H1 (cell line): ENCODE measurements around the gene OSBPL5. TPM values are rescaled to one million over a fixed set of nuclear protein-coding genes. Genes with fewer than 3 reads are reported as not detected.

Source experiments
- CTCF ChIA-PET: fragments of 300-600 bp; sonication (Branson Sonifier 250); formaldehyde crosslinking; loops from one replicate; lab custom pipeline; 2021; ENCODE audit not compliant: partially characterized antibody; lab: Charles Lee
- POLR2A ChIA-PET: fragments of 300-600 bp; sonication (Branson Sonifier 250); formaldehyde crosslinking; loops from one replicate; lab custom pipeline; 2021; ENCODE audit warnings: inconsistent platforms; ENCODE audit not compliant: partially characterized antibody; lab: Charles Lee
- DNase-seq, 2 experiments: peaks; one replicate each; pipeline versions ENCODE4 v3.0.0 to v3.0.0-alpha.2; 2010 to 2022; ENCODE audit warnings: low spot score in 2 of 2, low read depth in 1 of 2, mixed read lengths in 1 of 2
- FAIRE-seq: peaks from 2 replicates; lab custom pipeline; 2011; peaks lifted over from hg19 to GRCh38; lab: Jason Lieb, UNC
- H2AFZ ChIP-seq: 2 replicates; pipeline ENCODE4 v1.8.1; 2012; ENCODE audit warnings: low read length, inconsistent platforms
- H2AK5ac ChIP-seq: 2 replicates; pipeline ENCODE4 v1.6.1; 2013; ENCODE audit warnings: low read depth, low read length
- H2BK120ac ChIP-seq: replicated peaks from 2 replicates; pipeline ENCODE3; 2013; ENCODE audit warnings: low read depth, low read length, inconsistent platforms
- H2BK12ac ChIP-seq: 2 replicates; pipeline ENCODE4 v1.6.1; 2013; ENCODE audit warnings: low read depth, low read length
- H2BK15ac ChIP-seq: 2 replicates; pipeline ENCODE4 v1.6.1; 2013; ENCODE audit warnings: low read length
- H2BK20ac ChIP-seq: 2 replicates; pipeline ENCODE4 v1.6.1; 2013; ENCODE audit warnings: low read length
- H2BK5ac ChIP-seq: 2 replicates; pipeline ENCODE4 v1.6.1; 2013; ENCODE audit warnings: low read depth, low read length
- H3K14ac ChIP-seq: 2 replicates; pipeline ENCODE4 v1.6.1; 2013; ENCODE audit warnings: inconsistent platforms; ENCODE audit not compliant: insufficient read length
- H3K18ac ChIP-seq: 2 replicates; pipeline ENCODE4 v1.6.1; 2013; ENCODE audit warnings: low read length; ENCODE audit errors: extremely low read depth
- H3K23ac ChIP-seq: 2 replicates; pipeline ENCODE4 v1.6.1; 2013; ENCODE audit warnings: inconsistent platforms; ENCODE audit not compliant: insufficient read length
- H3K23me2 ChIP-seq: 2 replicates; pipeline ENCODE4 v1.6.1; 2013; ENCODE audit warnings: low read depth, low read length
- H3K27ac ChIP-seq: 2 replicates; pipeline ENCODE4 v1.6.1; 2011; ENCODE audit warnings: low read depth, low read length, inconsistent platforms
- H3K27me3 ChIP-seq, 4 experiments: replicated peaks in 1 of 4; 1 replicate in 1 of 4; 2 replicates in 3 of 4; pipeline versions ENCODE4 v1.6.1 to v1.8.1; 2011 to 2013; ENCODE audit warnings: low read length in 3 of 4, mild to moderate bottlenecking in 3 of 4, inconsistent platforms in 2 of 4, mixed read lengths in 2 of 4, moderate library complexity in 1 of 4; ENCODE audit not compliant: control insufficient read depth in 3 of 4, insufficient read depth in 3 of 4; ENCODE audit errors: extremely low read depth in 1 of 4
- H3K36me3 ChIP-seq, 4 experiments: 2 replicates each; pipeline versions ENCODE4 v1.6.1 to v1.8.1; 2011 to 2013; ENCODE audit warnings: mild to moderate bottlenecking in 4 of 4, low read length in 3 of 4, moderate library complexity in 2 of 4, control low read depth in 1 of 4, inconsistent platforms in 1 of 4; ENCODE audit not compliant: insufficient read depth in 4 of 4, control insufficient read depth in 2 of 4
- H3K4ac ChIP-seq: replicated peaks from 2 replicates; pipeline ENCODE3; 2013; ENCODE audit warnings: low read length, low read depth, mixed read lengths, inconsistent platforms; ENCODE audit not compliant: insufficient read length
- H3K4me1 ChIP-seq, 4 experiments: replicated peaks in 1 of 4; 1 replicate in 1 of 4; 2 replicates in 3 of 4; pipeline versions ENCODE4 v1.6.1 to v1.8.1; 2011 to 2013; ENCODE audit warnings: low read length in 3 of 4, inconsistent platforms in 2 of 4, mixed read lengths in 1 of 4; ENCODE audit not compliant: insufficient read depth in 4 of 4, control insufficient read depth in 3 of 4
- H3K4me2 ChIP-seq, 2 experiments: 2 replicates each; pipeline versions ENCODE4 v1.6.1 to v1.8.1; 2011 to 2013; ENCODE audit warnings: low read depth in 2 of 2, low read length in 2 of 2, control low read depth in 1 of 2, inconsistent platforms in 1 of 2, mild to moderate bottlenecking in 1 of 2; ENCODE audit not compliant: insufficient read depth in 1 of 2
- H3K4me3 ChIP-seq, 4 experiments: fragments of 200-600, 300-600 bp in 1 of 4; sonication (generic), shearing (Covaris generic), sonication (Bioruptor Twin) in 1 of 4; 2 replicates each; pipeline versions ENCODE4 v1.5.1 to v1.8.1; 2011 to 2016; ENCODE audit warnings: low read length in 4 of 4, low read depth in 3 of 4, control low read depth in 2 of 4, inconsistent platforms in 2 of 4, mild to moderate bottlenecking in 2 of 4, mixed read lengths in 1 of 4, moderate library complexity in 1 of 4; ENCODE audit not compliant: insufficient read depth in 2 of 4; ENCODE audit errors: extremely low read depth in 1 of 4
- H3K56ac ChIP-seq: replicated peaks from 2 replicates; pipeline ENCODE3; 2013; ENCODE audit warnings: low read depth, mild to moderate bottlenecking, mixed read lengths, low read length, inconsistent platforms; ENCODE audit not compliant: insufficient read length
- H3K79me1 ChIP-seq: 2 replicates; pipeline ENCODE4 v1.6.1; 2013; ENCODE audit warnings: low read depth, low read length, control low read depth
- H3K79me2 ChIP-seq, 2 experiments: 2 replicates each; pipeline versions ENCODE4 v1.6.1 to v1.8.1; 2012 to 2013; ENCODE audit warnings: low read length in 2 of 2, mild to moderate bottlenecking in 2 of 2, inconsistent platforms in 1 of 2; ENCODE audit not compliant: insufficient read depth in 2 of 2, control insufficient read depth in 1 of 2
- H3K9ac ChIP-seq, 4 experiments: replicated peaks in 1 of 4; 1 replicate in 1 of 4; 2 replicates in 3 of 4; pipeline versions ENCODE4 v1.6.1 to v1.8.1; 2011 to 2013; ENCODE audit warnings: low read depth in 3 of 4, low read length in 3 of 4, control low read depth in 2 of 4, mild to moderate bottlenecking in 2 of 4, moderate library complexity in 2 of 4, inconsistent platforms in 1 of 4; ENCODE audit errors: extremely low read depth in 1 of 4
- H3K9me3 ChIP-seq, 2 experiments: 2 replicates each; pipeline versions ENCODE4 v1.6.1 to v1.8.1; 2012 to 2013; ENCODE audit warnings: mild to moderate bottlenecking in 2 of 2, moderate library complexity in 2 of 2, control low read depth in 1 of 2, inconsistent platforms in 1 of 2, low read depth in 1 of 2, low read length in 1 of 2, mixed read lengths in 1 of 2; ENCODE audit not compliant: insufficient read depth in 2 of 2
- H4K20me1 ChIP-seq, 2 experiments: replicated peaks in 1 of 2; 2 replicates each; pipeline versions ENCODE3 to v1.8.1; 2011 to 2013; ENCODE audit warnings: inconsistent platforms in 2 of 2, low read length in 2 of 2, mild to moderate bottlenecking in 1 of 2; ENCODE audit not compliant: insufficient read depth in 2 of 2, control insufficient read depth in 1 of 2
- H4K5ac ChIP-seq: 2 replicates; pipeline ENCODE4 v1.6.1; 2013; ENCODE audit warnings: low read length, low read depth, mixed read lengths, inconsistent platforms; ENCODE audit not compliant: insufficient read length
- H4K8ac ChIP-seq: 2 replicates; pipeline ENCODE4 v1.8.0; 2013; ENCODE audit warnings: mild to moderate bottlenecking, moderate library complexity, low read length, inconsistent platforms; ENCODE audit not compliant: insufficient read depth; ENCODE audit errors: extremely low read depth
- H4K91ac ChIP-seq: replicated peaks from 2 replicates; pipeline ENCODE3; 2013; ENCODE audit warnings: low read length, mixed read lengths, inconsistent platforms; ENCODE audit not compliant: insufficient read length
- ATF2 ChIP-seq: IDR thresholded peaks from 2 replicates; pipeline ENCODE4 v1.6.1; 2012; ENCODE audit warnings: low read length, inconsistent platforms
- CBX8 ChIP-seq: fragments of 300-800, 300-1000 bp; sonication (generic); IDR thresholded peaks from 2 replicates; pipeline ENCODE4 v1.7.1; 2016; ENCODE audit warnings: low read depth, low read length, borderline replicate concordance
- CEBPB ChIP-seq: IDR thresholded peaks from 2 replicates; pipeline ENCODE4 v1.6.1; 2012; ENCODE audit warnings: low read depth, low read length
- EGR1 ChIP-seq: IDR thresholded peaks from 2 replicates; pipeline ENCODE4 v1.6.1; 2011; ENCODE audit warnings: low read depth, low read length, borderline replicate concordance
- GABPA ChIP-seq: IDR thresholded peaks from 2 replicates; pipeline ENCODE4 v1.6.1; 2011; ENCODE audit warnings: mild to moderate bottlenecking, low read length, moderate library complexity, borderline replicate concordance; ENCODE audit not compliant: insufficient read depth
- KDM1A ChIP-seq: fragments of 200-600, 300-600 bp; sonication (generic); IDR thresholded peaks from 2 replicates; pipeline ENCODE4 v1.7.1; 2016; ENCODE audit warnings: mild to moderate bottlenecking, low read length, borderline replicate concordance
- NRF1 ChIP-seq: IDR thresholded peaks from 2 replicates; pipeline ENCODE4 v1.6.1; 2011; ENCODE audit warnings: mild to moderate bottlenecking, low read depth, low read length, improper control_type of control experiment
- RBBP5 ChIP-seq: IDR thresholded peaks from 2 replicates; pipeline ENCODE4 v1.7.1; 2012; ENCODE audit warnings: low read depth, mild to moderate bottlenecking, inconsistent platforms, low read length, moderate library complexity, borderline replicate concordance
- TAF1 ChIP-seq: IDR thresholded peaks from 2 replicates; pipeline ENCODE4 v1.6.1; 2011; ENCODE audit warnings: mild to moderate bottlenecking, low read depth, low read length
- TCF12 ChIP-seq: IDR thresholded peaks from 2 replicates; pipeline ENCODE4 v1.6.1; 2011; ENCODE audit warnings: low read depth, mild to moderate bottlenecking, low read length
- ZNF274 ChIP-seq: IDR thresholded peaks from 2 replicates; pipeline ENCODE4 v1.7.0; 2012; ENCODE audit warnings: low read length, borderline replicate concordance; ENCODE audit errors: extremely low read depth
- WGBS, 2 experiments: shearing (Covaris generic) in 1 of 2; methylation state at CpG; one replicate each; pipeline versions ENCODE4 v1.1.6 to v1.1.7; 2013 to 2015; ENCODE audit warnings: low lambda C conversion rate in 2 of 2, mixed read lengths in 2 of 2, inconsistent platforms in 1 of 2, low coverage in 1 of 2, missing lambda C conversion rate in 1 of 2; ENCODE audit not compliant: insufficient replicate concordance in 2 of 2, insufficient coverage in 1 of 2, insufficient read length in 1 of 2; ENCODE audit errors: extremely low coverage in 1 of 2, missing lambda C conversion rate in 1 of 2; 5-methylcytosine and 5-hydroxymethylcytosine counted together
- polyA plus RNA-seq, 7 experiments: library from polyadenylated mRNA; depleted of rRNA in 3 of 7; stranded (reverse) in 5 of 7; unstranded in 2 of 7; fragments of >200 nt in 5 of 7; fragments of 200-250 nt in 2 of 7; gene quantifications; 1 replicate in 5 of 7; 2 replicates in 1 of 7; 4 replicates in 1 of 7; pipeline versions ENCODE4 v1.2.1 to v1.2.3, GENCODE V29; 2011 to 2013; ENCODE audit warnings: missing spikeins in 2 of 7, mixed read lengths in 2 of 7
- total RNA-seq: library from RNA; stranded (reverse); fragmentation: NEBNext Ultra II Directional; extraction: Animal tissue kit (Norgen Biotek cat#: 25700); gene quantifications from 2 replicates; pipeline ENCODE4 v1.2.1, GENCODE V29; 2021

Gene OSBPL5
- total and polyA plus RNA-seq, 2 of the 8 experiments (the other 6 are each of a cell fraction or from before 2014, with no cell fraction given) = 3.4 to 9.9 TPM

DNA sequence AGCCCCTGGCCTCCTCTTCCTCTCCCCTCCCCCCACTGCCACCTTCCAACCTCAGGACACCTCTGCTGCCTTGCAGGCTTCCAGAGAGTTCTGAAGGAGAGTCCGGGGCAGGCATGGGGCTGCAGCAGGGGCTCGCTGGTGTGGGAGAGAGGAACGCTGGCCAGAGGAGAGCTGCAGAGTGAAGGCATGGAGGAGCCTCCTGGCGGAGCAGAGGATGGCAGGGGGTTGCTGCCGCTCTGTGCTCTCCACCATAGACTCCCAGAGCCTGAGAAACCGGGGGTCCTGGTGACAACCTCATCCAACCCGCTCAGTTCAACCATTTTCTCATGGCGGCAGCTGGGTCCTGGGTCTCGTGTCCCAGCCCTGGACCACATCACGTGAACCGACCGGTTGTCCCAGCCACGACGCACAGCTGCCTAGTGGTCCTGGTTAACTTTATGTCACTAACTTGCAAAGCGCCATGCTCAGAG, 36.0 kb upstream of the OSBPL5 start:
- no peak overlapping the region for H3K4me3 ChIP-seq
- no peak overlapping the region for H3K23ac ChIP-seq
- H3K4me2 ChIP-seq = no peak overlapping the region
- no peaks in the 10 kb centered on the region for H3K36me3 ChIP-seq
- H3K9ac ChIP-seq = no peak overlapping the region
- H2BK5ac ChIP-seq = no peak overlapping the region
- no peak overlapping the region for H3K14ac ChIP-seq
- peaks cover 0 to 5% of the 10 kb centered on the region in 2 experiments for H4K20me1 ChIP-seq
- H3K9me3 ChIP-seq = no peaks in the 10 kb centered on the region
- no peak overlapping the region for H4K91ac ChIP-seq
- no peaks in the 10 kb centered on the region for H3K79me2 ChIP-seq
- no peak overlapping the region for H4K8ac ChIP-seq
- H3K4ac ChIP-seq = no peak overlapping the region
- peaks cover 3% of the 10 kb centered on the region; the same call in 1 of the 2 replicates for H3K79me1 ChIP-seq
- DNase-seq (no peak), FAIRE-seq (no peak)
- H2BK120ac ChIP-seq = no peak overlapping the region
- no peak overlapping the region for H2BK12ac ChIP-seq
- no peak overlapping the region for H2AFZ ChIP-seq
- H3K27me3 ChIP-seq = peaks cover 10 to 42% (median 30%) of the 10 kb centered on the region in 4 experiments
- H4K5ac ChIP-seq = no peak overlapping the region
- no peak overlapping the region for H2BK15ac ChIP-seq
- no peak overlapping the region for H3K18ac ChIP-seq
- ChIA-PET POLR2A (interaction anchor here (1.4 kb wide), 1 partner anchor 12 kb away, joined by 3 read pairs; no protein-coding TSS in a partner anchor), CTCF (interaction anchor here (0.9 to 12.0 kb wide), 9 partner anchors 9 to 92 kb away, joined by 3 to 99 read pairs (median 5); no protein-coding TSS in a partner anchor)
- peak overlapping the region; percentile 24; the same call in 1 of the 2 replicates for H2AK5ac ChIP-seq
- H3K56ac ChIP-seq = no peak overlapping the region
- H2BK20ac ChIP-seq = no peak overlapping the region
- no peak overlapping the region for H3K27ac ChIP-seq
- peaks cover 11% of the 10 kb centered on the region for H3K23me2 ChIP-seq
- 90% methylated on average over 15 of the region's 15 CpGs; no CpG with 5 or more reads in 1 of the 2 experiments for WGBS, 2 experiments
- peaks cover 0 to 4% (median 4%) of the 10 kb centered on the region in 4 experiments; a peak in 6 of 7 replicates for H3K4me1 ChIP-seq
- no peak for TF ChIP-seq GABPA
- no peak for TF ChIP-seq ATF2
- no peak for TF ChIP-seq RBBP5
- TF ChIP-seq CEBPB = no peak
- no peak for TF ChIP-seq KDM1A
- TF ChIP-seq TAF1 = no peak
- TF ChIP-seq CBX8 = no peak
- TF ChIP-seq NRF1 = no peak
- TF ChIP-seq TCF12 = no peak
- TF ChIP-seq EGR1 = no peak
- no peak for TF ChIP-seq ZNF274
